Measurements from ENCODE around the gene TUBA1A.
"Not testable (repeated sequence)": the region's sequence is repeated elsewhere in the genome, so short reads cannot be mapped to it uniquely, and the experiment has no call there.

Gene TUBA1A

GRCh38 chr12:49138587-49138986 is 50.3 kb downstream of the TUBA1A start:
- Histone ChIP-seq H3K9me3 (ENCODE audit: severe bottlenecking) (no peaks in the 10 kb centered on the region), H3K27me3 (ENCODE audit: insufficient read depth, poor library complexity, severe bottlenecking) (no peaks in the 10 kb centered on the region), H3K4me1 (ENCODE audit: insufficient read depth, poor library complexity, severe bottlenecking) (peaks cover 4% of the 10 kb centered on the region), H3K36me3 (ENCODE audit: low read depth) (no peaks in the 10 kb centered on the region), H3K27ac (ENCODE audit: poor library complexity, severe bottlenecking) (no peak overlapping the region), H3K4me3 (ENCODE audit: severe bottlenecking) (no peak overlapping the region)
- ATAC-seq (ENCODE audit: low read depth) (no peak), DNase-seq (ENCODE audit: low spot score) (no peak)
- no peak for TF ChIP-seq CTCF (IDR thresholded peaks at IDR 0.05; ENCODE audit: poor library complexity, severe bottlenecking)

- ATAC-seq (ENCODE audit: low read depth) (no peak), DNase-seq (ENCODE audit: low spot score) (no peak)
- Histone ChIP-seq H3K27ac (ENCODE audit: poor library complexity, severe bottlenecking) (no peak overlapping the region), H3K27me3 (ENCODE audit: insufficient read depth, poor library complexity, severe bottlenecking) (no peaks in the 10 kb centered on the region), H3K4me3 (ENCODE audit: severe bottlenecking) (no peak overlapping the region), H3K4me1 (ENCODE audit: insufficient read depth, poor library complexity, severe bottlenecking) (peaks cover 4% of the 10 kb centered on the region), H3K36me3 (ENCODE audit: low read depth) (no peaks in the 10 kb centered on the region), H3K9me3 (ENCODE audit: severe bottlenecking) (no peaks in the 10 kb centered on the region)
- no peak for TF ChIP-seq CTCF (IDR thresholded peaks at IDR 0.05; ENCODE audit: poor library complexity, severe bottlenecking)
Measured at GRCh38 chr12:49137476-49137875, 51.4 kb downstream of the TUBA1A start.

- H3K4me3 ChIP-seq (ENCODE audit: severe bottlenecking); H3K9me3 ChIP-seq (ENCODE audit: severe bottlenecking); H3K27me3 ChIP-seq (ENCODE audit: insufficient read depth, poor library complexity, severe bottlenecking); ATAC-seq (ENCODE audit: low read depth); DNase-seq (ENCODE audit: low spot score); H3K36me3 ChIP-seq (ENCODE audit: low read depth); H3K27ac ChIP-seq (ENCODE audit: poor library complexity, severe bottlenecking); H3K4me1 ChIP-seq (ENCODE audit: insufficient read depth, poor library complexity, severe bottlenecking): not testable (repeated sequence)
Measured at GRCh38 chr12:49136997-49137396, 51.9 kb downstream of the TUBA1A start.
